NCI-H2171 (cell line): ENCODE results near the gene SNCA.

ENCODE experiments used
- DNase-seq: peaks from one replicate; lab custom pipeline; 2025; lab: John Stamatoyannopoulos, UW

SNCA gene

GRCh38 chr4:89836897-89837384 is at the start of gene SNCA:
Gene SNCA, minus strand, starts transcription at chr4:89837161. Its CDS starts 1,494 bp downstream, at chr4:89835667.
- DNase-seq = peak; percentile 40

- no peak for DNase-seq
These were observed 42.3 kb upstream of the SNCA start for GRCh38 chr4:89879215-89879614.

GRCh38 chr4:89878611-89879010 is 41.6 kb upstream of the SNCA start:
- no peak for DNase-seq

GRCh38 chr4:89876548-89876947 is 39.6 kb upstream of the SNCA start:
- no peak for DNase-seq

GRCh38 chr4:89871211-89871610 is 34.2 kb upstream of the SNCA start:
- no peak for DNase-seq

- no peak for DNase-seq
These were observed 32.1 kb upstream of the SNCA start for GRCh38 chr4:89868999-89869589.

GRCh38 chr4:89868276-89868675 is 31.3 kb upstream of the SNCA start:
- DNase-seq = no peak

- DNase-seq = no peak
These were observed 26.6 kb upstream of the SNCA start for GRCh38 chr4:89863533-89863932.

GRCh38 chr4:89860971-89861370 is 24.0 kb upstream of the SNCA start:
- DNase-seq = no peak

- DNase-seq = no peak
These were observed 18.3 kb upstream of the SNCA start for GRCh38 chr4:89855236-89855635.

- peak; percentile 3 for DNase-seq
These were observed 10.8 kb upstream of the SNCA start for GRCh38 chr4:89847571-89848325.

- DNase-seq = no peak
These were observed 2.6 kb upstream of the SNCA start for GRCh38 chr4:89839558-89839957.

- peak; percentile 28 for DNase-seq
These were observed 1.0 kb upstream of the SNCA start for GRCh38 chr4:89837993-89838390.

GRCh38 chr4:89837385-89837992 is 528 bp upstream of the SNCA start:
- DNase-seq = no peak

- DNase-seq = no peak
These were observed 773 bp downstream of the SNCA start for GRCh38 chr4:89836031-89836745.

- no peak for DNase-seq
These were observed 1.5 kb downstream of the SNCA start for GRCh38 chr4:89835413-89835812.

GRCh38 chr4:89834486-89835209 is 2.3 kb downstream of the SNCA start:
- DNase-seq = no peak

GRCh38 chr4:89829470-89830138 is 7.4 kb downstream of the SNCA start:
- DNase-seq = no peak

- no peak for DNase-seq
These were observed 13.5 kb downstream of the SNCA start for GRCh38 chr4:89823416-89823815.

GRCh38 chr4:89821612-89822011 is 15.3 kb downstream of the SNCA start:
- DNase-seq = no peak

- no peak for DNase-seq
These were observed 17.0 kb downstream of the SNCA start for GRCh38 chr4:89820010-89820409.
